Glomerular endothelial cell (primary cell): ENCODE measurements around the gene NEK4. TPM values are rescaled to one million over a fixed set of nuclear protein-coding genes. Genes with fewer than 3 reads are reported as not detected.
A peak's percentile ranks its signal among the peaks of the same experiment; 100 is the strongest.

Experiments used
- DNase-seq: peaks from one replicate; pipeline ENCODE4 v3.0.0-alpha.2; 2011; ENCODE audit warnings: low read depth, low spot score; ENCODE audit errors: extremely low read depth
- total RNA-seq: library from RNA; depleted of rRNA; stranded (reverse); fragments of >200 nt; gene quantifications from 2 replicates; pipeline ENCODE4 v1.2.3, GENCODE V29; 2015

The NEK4 gene
- total RNA-seq: 6.3 and 13.7 TPM in 2 replicates

- DNase-seq: peak; percentile 44
These were observed at the start of gene NEK4 for GRCh38 chr3:52770496-52771333. TSS of gene NEK4 (minus strand) at chr3:52770940. CDS start at chr3:52770746, 194 bp downstream.

DNA sequence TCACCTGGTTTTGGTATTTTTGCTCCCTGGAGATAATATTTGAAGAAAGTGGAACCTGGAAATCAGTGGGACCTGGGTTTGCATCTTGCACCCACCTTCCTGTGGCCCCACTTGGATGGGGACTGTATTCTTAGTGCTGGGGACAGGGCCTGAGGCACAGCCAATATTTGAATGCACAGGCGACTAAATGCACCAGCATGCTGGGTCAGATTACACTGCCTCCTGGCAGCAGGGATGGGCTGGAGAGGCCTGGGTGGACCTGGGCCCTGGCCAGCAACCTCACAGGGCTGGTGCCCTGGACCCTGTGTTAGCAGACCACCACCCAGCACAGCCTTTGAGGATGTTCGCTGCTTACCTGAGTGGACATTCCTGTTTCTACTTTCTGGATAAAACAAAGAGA lies 49.2 kb upstream of the NEK4 start:
- DNase-seq: no peak

DNA sequence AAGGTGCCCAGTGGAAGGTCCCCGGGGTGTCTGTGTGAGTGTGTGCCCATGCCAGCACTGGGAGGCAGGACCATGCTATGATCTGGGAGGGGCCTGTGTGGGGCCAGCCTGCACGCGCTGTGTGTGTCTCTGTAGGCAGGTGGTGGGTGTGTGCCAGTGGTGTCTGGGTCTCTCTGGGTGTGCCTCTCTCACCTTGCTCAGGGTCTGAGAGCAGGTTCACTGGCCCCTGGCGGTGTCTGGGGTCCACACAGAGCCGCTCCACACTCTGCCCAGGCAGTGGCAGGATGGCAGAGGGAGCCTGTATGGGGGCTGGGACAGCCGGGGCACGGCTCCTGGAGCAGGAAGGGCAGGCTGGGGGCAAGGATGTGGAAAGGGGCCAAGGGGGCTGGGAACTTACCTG lies 47.1 kb upstream of the NEK4 start:
- DNase-seq: no peak

GRCh38 chr3:52817221-52817620 lies 46.5 kb upstream of the NEK4 start:
- DNase-seq: no peak

DNA sequence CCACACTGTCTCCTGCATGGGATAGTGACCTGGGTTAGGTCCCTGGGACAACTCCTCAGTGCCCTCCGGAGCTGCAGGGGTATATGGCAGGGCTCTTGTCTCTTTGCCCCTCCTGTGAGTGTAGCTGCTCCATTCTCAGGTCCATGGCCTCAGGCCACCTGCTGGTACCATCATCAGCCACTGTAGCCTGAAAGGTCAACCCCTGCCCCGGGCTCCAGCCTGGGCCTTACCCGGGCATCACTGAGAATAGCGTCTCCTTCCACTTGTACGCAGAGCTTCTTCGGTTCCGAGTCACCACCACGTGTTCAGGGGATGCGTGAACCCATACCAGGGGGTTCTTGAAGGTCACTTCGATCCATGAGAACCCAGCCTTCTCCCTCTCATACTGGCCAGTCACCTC lies 45.9 kb upstream of the NEK4 start:
- no peak for DNase-seq

- no peak for DNase-seq
These were observed 45.5 kb upstream of the NEK4 start for GRCh38 chr3:52816199-52816598.

GRCh38 chr3:52813810-52814209 lies 43.1 kb upstream of the NEK4 start:
- no peak for DNase-seq

DNA sequence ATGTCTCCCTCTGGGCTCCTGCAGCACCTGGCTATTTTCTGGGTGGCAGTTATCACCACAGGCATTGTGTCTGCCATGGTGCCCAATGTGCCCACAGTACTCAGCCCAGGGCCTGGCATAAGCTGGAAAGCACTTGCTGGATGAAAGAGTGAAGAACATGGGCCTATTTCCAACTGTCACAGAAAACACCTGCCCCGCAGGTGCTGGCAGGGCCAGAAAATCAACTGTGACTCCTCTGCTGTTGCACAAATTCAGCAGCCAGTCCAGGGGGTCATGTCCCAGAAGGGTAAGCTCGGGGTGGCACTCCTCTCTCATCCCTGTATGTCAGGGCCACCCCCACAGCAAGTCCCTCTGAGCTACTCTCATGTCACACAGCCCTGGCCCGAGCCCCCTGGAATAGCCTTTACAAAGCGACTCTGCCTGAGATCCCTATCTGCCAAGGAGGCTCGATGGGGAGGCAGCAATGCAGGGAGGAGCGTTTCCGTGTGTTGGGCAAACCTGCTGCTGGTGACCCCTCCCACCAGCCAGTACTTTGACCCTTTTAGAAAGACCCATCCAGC lies 40.8 kb upstream of the NEK4 start:
- no peak for DNase-seq

GRCh38 chr3:52810923-52811322 lies 40.2 kb upstream of the NEK4 start:
- no peak for DNase-seq

DNA sequence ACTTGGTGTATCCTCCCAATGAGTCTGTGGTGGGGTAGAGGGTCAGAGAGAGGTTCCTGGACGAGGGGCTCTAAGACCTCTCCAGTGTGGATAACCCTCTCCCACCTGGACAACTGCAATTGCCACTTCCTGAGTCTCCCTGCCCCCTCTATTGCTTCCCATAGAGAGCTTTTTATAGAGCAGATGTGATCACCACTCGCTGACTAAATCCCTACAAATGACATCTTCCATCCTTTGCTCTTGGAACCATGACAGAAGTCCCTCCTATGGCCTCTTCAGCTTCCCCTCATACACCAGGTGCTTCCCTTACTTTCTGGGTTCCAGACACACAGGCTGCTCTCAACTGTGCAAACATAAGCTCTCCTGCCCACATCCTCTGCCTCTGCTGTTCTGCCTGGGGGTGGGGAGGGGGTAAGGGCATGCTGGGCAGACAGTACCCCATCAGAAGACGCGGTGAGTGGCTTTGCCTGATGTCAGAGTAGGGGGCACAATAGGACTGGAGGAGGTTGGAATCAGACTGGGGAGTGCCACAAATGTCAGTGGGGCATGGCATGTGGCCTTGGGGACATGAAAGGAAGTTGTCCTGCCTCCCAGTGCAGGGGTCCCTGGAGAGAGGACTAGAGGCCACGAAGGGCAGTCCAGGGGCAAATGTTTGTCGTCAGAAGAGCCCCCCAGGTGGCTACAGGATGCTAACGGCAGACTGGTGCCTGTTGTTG lies 39.1 kb upstream of the NEK4 start:
- DNase-seq: no peak

GRCh38 chr3:52809149-52809548 lies 38.4 kb upstream of the NEK4 start:
- no peak for DNase-seq

DNA sequence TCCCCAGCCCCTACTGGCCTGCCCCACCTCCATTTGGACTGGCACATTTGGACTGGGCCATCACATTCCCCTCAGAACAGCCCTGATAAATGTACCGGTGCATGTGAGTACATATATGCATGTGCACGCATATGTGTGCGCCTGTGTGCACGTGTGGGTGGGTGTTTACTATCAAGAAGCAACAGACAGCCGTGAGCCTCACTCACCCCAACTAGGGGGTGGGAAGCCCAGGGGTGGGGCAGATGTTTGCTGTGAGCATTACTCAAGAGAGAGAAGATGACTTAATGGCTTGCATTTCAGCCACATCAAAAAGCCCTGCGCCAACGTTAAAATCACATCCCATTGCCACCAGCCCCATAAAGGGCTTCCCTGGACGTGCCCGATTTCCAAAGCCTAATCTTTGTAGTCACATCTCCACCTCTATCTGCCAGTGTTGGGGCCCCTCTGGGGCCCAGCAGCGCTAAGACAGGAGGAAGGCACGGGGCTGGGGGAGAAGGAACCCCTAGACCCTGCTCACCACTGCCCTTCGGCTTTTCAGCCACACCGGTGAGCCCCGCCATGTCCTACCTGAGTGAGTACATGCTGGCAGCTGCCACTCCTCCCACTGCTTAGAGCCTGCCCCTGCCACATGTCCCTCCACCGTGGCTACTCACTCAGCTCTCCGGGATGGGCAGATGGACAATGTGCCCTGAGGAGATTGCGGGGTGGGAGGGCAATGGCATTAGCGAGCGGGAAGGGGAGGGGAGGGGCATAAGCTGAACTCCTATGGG lies 34.7 kb upstream of the NEK4 start:
- DNase-seq: no peak

DNA sequence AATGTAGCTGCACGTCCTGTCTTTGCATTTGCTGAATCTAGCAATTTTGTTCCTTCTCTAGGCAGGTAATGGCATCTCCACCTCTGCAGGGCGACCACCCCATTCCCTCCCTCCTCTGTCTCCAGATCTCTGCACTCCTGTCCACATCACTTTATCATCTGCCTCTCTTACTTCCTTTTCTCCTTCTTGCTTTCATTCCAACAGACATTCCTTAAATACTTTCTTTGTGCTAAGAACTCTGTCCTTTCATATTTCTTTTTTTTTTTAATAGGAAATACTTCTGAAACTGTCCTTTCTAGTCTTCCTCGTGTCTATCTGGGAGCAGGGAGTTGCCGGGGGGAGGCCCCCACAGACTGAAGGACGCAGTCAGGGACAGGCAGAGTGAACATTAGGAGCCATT lies 31.1 kb upstream of the NEK4 start:
- no peak for DNase-seq

- DNase-seq: no peak
These were observed 29.3 kb upstream of the NEK4 start for GRCh38 chr3:52800079-52800478.

DNA sequence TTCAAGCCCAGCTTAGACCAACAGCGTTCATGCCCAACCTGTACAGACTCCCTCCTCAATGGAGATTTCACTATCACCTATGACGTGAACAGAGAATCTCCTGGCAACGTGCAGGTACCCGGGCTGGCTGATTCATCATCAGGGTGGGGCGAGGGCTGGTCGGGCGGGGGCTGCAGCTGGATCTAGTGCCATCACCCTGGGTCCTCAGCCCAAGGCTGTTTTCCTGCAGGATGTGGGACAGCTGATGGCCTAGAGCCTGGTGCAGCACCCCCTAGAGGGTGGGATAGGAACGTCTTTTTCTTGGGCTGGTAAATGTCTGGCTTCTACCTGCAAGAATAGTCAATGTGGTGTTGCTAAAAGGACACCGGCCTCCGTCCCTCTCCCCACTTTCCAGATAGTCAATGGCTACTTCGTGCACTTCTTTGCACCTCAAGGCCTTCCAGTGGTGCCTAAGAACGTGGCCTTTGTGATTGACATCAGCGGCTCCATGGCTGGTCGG lies 28.3 kb upstream of the NEK4 start:
- peak; percentile 9 for DNase-seq

- DNase-seq: no peak
These were observed 27.7 kb upstream of the NEK4 start for GRCh38 chr3:52798376-52798977.

DNA sequence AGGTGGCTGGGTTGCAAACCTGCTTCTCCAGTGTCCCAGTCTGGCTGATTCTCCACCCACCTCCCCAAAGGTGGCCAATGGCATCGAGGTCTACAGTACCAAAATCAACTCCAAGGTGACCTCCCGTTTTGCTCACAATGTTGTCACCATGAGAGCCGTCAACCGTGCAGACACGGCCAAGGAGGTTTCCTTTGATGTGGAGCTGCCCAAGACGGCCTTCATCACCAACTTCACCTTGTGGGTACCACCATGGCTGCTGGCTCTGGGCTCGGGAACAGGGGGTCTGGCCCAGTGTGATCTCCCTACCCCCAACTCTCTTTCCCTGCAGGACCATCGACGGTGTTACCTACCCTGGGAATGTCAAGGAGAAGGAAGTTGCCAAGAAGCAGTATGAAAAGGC lies 25.7 kb upstream of the NEK4 start:
- DNase-seq: no peak

GRCh38 chr3:52795298-52795900 lies 24.7 kb upstream of the NEK4 start:
- DNase-seq: no peak

- no peak for DNase-seq
These were observed 23.9 kb upstream of the NEK4 start, which contains the start of gene ITIH3 for GRCh38 chr3:52794612-52795099. TSS of gene ITIH3 (plus strand) at chr3:52794796. CDS start at chr3:52794804, 8 bp downstream.
